Embryonic facial prominence (tissue), 1 donor: ENCODE data around the gene RTN4.

Experiments
- DNase-seq: peaks from one replicate; pipeline ENCODE4 v3.0.0-alpha.2; 2016; ENCODE audit errors: extremely low spot score

The RTN4 gene

GRCh38 chr2:54952425-54952824, 97.8 kb downstream of the RTN4 start:
- DNase-seq: no peak

GRCh38 chr2:54950811-54951210, 99.4 kb downstream of the RTN4 start:
- no peak for DNase-seq

DNA sequence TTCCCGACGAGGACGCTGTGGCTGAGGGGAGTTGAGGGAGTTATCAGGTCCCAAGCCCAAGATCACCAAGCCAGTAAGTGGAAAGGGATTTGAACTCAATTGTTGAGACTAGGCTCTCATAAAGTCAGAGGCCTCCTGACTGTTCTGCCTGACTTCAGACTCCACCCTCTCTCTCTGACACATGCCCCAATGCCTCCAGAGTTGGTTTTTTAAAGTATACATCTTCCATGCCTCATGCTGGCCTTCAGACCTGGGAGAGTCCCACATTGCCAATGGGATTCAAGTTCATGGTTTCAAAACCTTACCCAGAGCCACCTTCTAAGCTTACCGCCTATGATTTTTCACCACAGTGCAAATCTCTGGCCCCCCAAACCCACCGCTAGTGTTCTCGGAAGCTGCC, 100.8 kb downstream of the RTN4 start:
- no peak for DNase-seq

- no peak for DNase-seq
Measured at GRCh38 chr2:54948120-54948519, 102.1 kb downstream of the RTN4 start.

DNA sequence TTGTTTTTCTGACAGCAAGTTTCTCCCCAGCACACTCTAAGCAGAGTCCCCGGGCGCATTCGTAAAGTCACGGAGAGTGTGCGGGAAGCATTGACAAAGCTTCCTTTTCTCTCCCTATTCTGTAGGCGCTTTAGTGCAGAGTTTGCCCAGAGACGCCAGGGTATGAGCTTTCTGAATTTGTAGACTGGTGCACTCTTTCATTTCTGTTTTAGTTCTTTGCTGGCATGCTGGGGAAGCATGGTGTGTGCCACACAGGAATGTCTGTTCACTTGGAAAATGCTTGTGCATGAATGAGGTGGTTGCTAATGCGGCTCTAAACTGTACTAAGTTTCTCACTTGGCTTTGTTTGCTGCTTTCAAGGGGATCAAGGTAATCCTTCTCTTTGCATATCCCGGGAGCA, 102.6 kb downstream of the RTN4 start:
- DNase-seq: no peak

- no peak for DNase-seq
Measured at GRCh38 chr2:54947136-54947535, 103.1 kb downstream of the RTN4 start.

DNA sequence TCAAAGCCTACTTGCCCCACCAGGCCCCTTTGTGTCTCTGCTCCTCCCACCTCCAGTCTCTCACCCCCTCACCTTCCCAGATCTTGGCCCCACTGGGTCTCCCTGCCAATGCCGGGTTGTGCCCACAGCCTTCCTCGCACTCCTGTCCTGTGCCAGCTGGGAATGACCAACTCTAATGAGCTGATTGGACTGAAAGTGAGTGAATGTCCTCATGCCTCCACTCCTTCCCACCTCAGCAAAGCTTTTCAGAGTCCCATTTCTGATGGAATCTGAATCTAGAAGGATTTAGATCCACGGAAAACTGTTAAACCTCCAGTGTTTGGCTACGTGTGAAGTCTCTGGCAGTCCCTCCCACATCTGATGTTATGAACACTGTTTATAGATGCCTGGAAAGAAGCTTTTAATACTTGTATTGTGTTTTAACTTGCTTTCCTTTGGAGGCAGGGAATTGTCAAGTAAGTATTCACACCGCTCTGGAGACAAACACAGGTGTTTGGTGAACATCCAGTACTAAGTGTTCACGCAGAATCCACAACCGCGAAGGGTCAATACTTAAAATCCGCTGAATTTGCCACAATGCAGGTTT, 103.9 kb downstream of the RTN4 start:
- DNase-seq: no peak

GRCh38 chr2:54945391-54946219, 104.6 kb downstream of the RTN4 start:
- DNase-seq: no peak

DNA sequence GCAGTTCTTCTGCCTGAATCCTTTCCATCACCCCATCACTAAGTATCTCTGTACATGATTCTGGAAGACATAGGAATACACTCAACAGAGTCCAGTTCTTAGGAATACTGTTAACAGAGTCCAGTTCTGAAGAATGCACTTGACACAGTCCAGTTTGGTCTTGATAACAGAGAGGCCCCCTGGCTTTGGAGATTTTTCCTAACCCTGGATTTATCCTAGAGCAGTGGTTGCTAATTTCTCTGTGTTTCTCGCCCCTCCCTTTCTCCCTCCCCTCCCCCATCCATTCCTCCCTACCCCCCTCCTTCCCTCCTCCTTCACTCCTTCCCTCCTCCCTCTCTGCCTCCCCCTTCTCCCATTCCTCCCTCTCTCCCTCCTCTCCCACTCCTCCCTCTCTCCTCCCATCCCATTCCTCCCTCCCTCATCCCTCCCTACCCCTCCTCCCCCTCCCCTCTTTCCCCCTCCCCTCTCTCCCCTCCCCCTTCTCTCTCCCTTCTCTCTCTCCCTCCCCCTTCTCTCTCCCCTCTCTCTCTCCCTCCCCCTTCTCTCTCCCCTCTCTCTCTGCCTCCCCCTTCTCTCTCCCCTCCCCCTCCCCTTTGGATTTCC, 105.4 kb downstream of the RTN4 start:
- DNase-seq: no peak

- DNase-seq: no peak
Measured at GRCh38 chr2:54942373-54942772, 107.9 kb downstream of the RTN4 start.

- DNase-seq: no peak
Measured at GRCh38 chr2:54941248-54941984, 108.8 kb downstream of the RTN4 start.

DNA sequence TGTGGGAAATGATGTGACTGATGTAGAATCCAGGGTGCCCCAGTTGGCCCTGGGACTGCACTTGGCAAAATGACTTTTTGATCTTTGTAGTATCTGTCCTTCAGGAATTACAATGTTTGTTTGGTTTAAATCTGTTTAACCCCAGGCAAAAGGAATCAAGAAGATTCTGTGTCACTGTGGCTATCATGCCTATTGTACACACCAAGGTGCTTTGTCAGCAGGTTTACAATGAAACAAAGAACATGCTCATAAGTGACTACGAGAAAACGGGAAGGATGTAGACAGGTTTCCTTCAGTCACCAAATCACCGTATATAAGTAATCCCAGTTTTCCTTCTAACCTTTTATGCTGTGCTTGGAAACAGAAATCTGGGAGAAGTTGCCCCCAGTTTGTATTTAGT, 109.5 kb downstream of the RTN4 start:
- DNase-seq: no peak

- DNase-seq: no peak
Measured at GRCh38 chr2:54939446-54940118, 110.7 kb downstream of the RTN4 start.

DNA sequence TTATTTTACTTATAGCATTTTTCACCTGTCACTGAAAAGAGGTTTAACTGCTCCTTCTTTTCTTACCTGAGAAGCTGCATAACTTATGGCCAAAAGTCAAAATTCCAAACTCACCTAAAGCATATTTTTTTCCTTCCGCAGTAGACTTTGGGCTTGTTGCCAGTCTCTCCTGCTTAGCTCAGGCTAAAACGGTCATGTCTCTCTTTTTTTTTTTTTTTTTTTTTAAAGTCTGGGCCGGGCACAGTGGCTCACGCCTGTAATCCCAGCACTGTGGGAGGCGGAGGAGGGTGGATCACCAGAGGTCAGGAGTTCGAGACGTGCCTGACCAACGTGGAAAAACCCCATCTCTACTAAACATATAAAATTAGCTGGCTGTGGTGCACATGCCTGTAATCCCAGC, 113.5 kb downstream of the RTN4 start:
- DNase-seq: no peak

GRCh38 chr2:54935389-54935788, 114.9 kb downstream of the RTN4 start:
- no peak for DNase-seq

DNA sequence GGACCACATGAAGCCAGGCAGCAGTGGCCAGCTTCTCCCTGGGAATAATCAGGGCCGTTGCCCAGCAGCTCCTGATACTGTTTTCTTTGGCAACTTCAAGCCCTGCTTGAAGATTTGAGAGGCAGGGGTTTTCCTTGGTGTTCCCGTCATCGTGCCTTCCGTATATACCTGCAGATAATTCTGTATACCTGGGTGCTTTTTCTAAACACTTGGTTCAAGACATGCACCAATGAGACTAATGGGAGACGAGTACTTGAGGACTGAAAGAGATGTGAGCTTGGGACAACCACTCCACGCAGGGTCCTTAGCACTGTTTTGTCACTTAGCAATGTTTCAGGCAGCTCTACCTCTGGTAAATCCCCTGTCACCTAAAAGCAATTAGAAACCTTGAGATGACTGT, 118.8 kb downstream of the RTN4 start:
- no peak for DNase-seq

DNA sequence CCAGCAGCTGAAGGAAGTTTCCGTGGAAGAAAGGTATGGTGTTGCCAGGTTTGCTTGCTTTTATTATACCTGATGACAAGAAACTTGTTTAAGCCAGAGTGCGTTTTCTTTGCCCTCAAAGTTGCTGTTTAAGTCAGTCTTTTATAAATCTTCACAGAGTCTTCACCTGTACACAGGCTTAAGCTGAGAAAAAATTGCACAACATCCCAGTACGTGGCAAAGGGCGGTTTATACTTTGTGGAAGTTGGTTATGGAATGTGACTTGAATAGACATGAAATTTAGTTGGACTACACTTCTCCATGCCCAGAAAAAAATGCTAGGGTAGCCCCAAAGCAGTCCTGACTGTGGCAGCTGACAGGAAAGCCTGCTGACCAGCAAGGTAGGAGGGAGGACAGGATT, 121.5 kb downstream of the RTN4 start:
- no peak for DNase-seq

DNA sequence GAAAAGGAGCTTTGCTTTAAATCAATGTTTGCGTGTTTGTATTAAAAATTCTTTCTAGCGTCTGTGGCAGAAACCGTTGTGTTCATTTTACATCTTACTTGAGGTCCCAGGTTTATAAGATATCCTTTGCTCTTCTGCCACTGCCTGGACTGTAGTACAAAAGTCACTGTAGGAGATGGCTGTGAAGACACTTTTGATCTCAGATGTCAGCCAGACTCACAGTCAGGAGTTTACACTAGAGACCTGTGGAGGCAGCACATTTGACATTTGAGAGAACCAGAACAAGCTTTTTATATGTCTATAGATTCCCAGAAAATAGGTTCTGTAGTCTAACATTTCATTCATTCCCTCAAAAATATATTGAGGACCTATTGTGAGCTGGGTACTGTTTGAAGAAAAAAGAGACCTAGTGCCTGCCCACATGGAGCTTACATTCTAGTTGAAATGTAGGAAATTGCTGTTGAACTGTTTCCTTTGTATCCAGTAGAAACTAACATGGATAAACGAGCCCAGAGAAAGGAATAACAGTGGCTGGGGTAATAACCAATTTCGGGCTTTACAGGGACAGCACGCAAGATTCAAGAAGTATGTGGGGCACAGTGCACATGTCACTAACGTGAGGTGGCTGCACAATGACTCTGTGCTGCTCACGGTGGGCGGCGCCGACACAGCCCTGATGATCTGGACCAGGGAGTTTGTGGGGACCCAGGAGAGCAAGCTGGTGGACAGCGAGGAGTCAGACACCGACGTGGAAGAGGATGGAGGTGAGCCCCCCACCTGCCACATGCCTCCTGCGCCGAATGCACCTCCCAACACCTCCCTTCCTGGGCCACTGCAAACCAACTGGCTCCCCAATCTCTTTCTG, 122.3 kb downstream of the RTN4 start:
- DNase-seq: no peak

DNA sequence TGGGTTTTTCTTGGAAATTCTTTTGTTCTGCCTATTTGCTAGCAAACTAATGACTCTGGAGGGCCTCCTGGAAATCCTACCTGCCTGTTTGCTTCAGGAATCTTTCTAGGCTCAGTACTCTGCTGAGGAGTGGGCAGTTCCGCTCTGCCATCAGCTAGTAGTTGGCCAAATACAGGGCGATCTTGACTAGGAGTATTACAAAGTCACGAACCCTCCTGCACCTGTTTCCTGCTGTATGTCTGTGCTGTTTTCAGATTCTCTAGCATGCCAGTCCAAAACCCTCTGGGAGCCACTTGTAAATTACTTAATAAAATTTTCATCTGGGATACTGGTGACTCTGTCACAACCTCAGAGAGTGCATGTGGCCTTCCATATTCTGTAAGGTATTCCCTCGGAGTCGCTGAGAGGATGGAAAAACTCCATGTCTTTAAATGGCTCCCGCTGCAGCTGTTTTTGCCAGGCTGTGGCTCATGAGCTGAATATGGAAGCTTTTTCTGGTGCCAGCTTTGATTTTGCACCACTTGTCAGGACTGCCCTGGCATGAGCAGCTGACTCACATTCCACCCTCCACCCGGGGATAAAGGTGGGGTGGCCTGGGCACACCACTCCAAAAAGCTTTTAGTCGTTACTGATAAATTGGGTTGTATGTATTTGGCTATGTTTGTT, 123.0 kb downstream of the RTN4 start:
- DNase-seq: no peak

GRCh38 chr2:54925022-54925421, 125.2 kb downstream of the RTN4 start:
- DNase-seq: no peak
